ENCODE results near the gene OTP. TPM values are rescaled to one million over a fixed set of nuclear protein-coding genes. Genes with fewer than 3 reads are reported as not detected.

The OTP gene
- total RNA-seq, 4 donors from 2014 or later = not detected

DNA sequence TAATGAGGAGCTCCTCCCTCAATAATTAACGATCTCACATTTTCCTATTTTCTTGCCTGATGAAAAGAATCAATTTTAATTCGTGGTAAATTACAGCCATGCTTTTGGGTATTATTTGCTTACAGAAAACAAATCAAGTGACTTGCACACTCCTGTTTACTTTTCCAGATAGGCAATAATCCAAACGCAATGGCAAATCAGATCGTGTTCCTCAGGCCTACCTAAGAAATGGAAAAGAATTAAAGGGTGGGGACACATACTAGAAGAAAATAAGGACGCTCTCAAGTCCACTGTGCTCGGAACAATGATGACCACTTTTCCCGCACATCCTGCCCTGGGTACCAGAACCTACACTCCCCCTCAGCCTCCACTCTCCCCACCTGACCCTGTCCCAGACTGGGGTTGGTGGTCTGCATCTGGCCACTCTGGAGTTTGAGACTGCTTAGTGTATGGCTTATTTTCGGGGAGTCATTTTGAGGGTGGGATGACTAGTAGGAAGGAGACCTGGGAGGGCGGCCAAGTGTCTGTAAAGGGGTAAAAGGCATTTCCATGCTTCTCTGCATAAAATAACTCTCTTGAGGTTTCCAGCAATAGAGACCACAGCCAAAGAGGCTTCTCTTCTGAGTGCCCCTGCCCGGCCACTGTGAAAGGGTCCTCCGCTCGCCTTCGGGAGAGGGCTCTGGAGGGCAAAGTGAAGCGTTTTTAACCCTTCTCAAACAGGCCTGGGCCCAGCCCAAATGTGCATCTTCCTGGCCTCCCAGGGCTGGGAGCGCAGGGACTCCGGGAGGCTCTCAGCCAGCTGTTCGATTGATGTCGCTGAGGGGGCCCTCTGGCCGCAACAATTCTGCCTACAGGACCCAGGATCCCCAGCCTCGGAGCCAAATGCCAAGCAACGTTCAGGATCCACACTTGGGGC lies 4.5 kb upstream of the OTP start:
- DNase-seq (ENCODE audit: low spot score in 2 of 2) = no peak
- H3K4me1 ChIP-seq = peaks cover 44% of the 10 kb centered on the region

DNA sequence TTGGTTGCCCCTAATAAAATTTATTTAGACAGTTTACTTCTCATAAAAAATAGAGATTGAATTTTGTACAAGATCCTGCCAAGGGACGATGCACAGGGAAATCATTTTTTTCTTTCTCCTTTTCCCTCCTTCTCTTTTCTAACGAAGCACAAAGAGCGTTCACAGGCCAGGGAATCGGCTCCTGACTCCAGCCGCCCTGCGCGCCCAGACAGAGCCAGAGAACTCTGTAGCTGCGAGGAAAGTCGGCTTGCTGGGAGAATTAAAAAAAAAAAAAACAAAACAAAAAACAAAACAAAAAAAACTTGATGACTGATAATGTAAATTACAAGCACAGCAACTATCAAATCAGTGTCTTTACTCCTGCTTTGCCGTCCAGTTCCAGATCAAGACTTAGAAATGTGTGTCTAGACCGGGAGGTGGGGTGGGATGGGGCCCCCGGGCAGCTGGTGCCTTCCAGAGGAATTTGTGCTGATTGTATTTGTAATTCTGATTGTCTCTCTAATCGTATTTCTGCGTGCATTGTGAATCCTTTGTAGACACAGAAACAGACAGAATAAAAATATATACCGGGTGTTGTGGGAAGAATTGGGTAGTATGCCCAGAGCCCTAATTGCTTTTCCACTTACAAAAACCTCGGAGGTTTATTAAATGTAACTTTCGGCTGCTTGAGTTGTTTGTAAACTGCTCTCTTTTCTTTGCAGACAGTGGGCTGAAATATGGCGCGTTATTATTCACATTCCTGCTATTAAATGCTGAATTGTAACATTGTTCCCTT lies 3.6 kb upstream of the OTP start:
- Histone ChIP-seq H3K27ac (no peak overlapping the region), H3K9me3 (no peaks in the 10 kb centered on the region), H3K4me1 (peaks cover 52% of the 10 kb centered on the region), H3K27me3 (peaks cover 100% of the 10 kb centered on the region), H3K36me3 (no peaks in the 10 kb centered on the region), H3K4me3 (no peak overlapping the region)
- TF ChIP-seq POLR2A (IDR thresholded peaks at IDR 0.05) (no peak), POLR2AphosphoS5 (IDR thresholded peaks at IDR 0.05) (no peak), EP300 (IDR thresholded peaks at IDR 0.05) (no peak)
- TF ChIP-seq, protein P1, sequence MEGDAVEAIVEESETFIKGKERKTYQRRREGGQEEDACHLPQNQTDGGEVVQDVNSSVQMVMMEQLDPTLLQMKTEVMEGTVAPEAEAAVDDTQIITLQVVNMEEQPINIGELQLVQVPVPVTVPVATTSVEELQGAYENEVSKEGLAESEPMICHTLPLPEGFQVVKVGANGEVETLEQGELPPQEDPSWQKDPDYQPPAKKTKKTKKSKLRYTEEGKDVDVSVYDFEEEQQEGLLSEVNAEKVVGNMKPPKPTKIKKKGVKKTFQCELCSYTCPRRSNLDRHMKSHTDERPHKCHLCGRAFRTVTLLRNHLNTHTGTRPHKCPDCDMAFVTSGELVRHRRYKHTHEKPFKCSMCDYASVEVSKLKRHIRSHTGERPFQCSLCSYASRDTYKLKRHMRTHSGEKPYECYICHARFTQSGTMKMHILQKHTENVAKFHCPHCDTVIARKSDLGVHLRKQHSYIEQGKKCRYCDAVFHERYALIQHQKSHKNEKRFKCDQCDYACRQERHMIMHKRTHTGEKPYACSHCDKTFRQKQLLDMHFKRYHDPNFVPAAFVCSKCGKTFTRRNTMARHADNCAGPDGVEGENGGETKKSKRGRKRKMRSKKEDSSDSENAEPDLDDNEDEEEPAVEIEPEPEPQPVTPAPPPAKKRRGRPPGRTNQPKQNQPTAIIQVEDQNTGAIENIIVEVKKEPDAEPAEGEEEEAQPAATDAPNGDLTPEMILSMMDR (IDR thresholded peaks at IDR 0.05) = no peak
- 23% methylated on average over 19 of the region's 19 CpGs for WGBS
- no peak for DNase-seq (ENCODE audit: low spot score in 2 of 2)

More for the DNA sequence above, 4.5 kb upstream of the OTP start:
- Histone ChIP-seq H3K4me3 (no peak overlapping the region), H3K27ac (no peak overlapping the region), H3K27me3 (peaks cover 100% of the 10 kb centered on the region), H3K36me3 (no peaks in the 10 kb centered on the region), H3K9me3 (no peaks in the 10 kb centered on the region)
- 12% methylated on average over 18 of the region's 21 CpGs for WGBS
- no peak for TF ChIP-seq POLR2AphosphoS5 (IDR thresholded peaks at IDR 0.05)
- no peak for TF ChIP-seq POLR2A (IDR thresholded peaks at IDR 0.05)
- TF ChIP-seq, protein P1 (IDR thresholded peaks at IDR 0.05) = no peak
- no peak for TF ChIP-seq EP300 (IDR thresholded peaks at IDR 0.05)

DNA sequence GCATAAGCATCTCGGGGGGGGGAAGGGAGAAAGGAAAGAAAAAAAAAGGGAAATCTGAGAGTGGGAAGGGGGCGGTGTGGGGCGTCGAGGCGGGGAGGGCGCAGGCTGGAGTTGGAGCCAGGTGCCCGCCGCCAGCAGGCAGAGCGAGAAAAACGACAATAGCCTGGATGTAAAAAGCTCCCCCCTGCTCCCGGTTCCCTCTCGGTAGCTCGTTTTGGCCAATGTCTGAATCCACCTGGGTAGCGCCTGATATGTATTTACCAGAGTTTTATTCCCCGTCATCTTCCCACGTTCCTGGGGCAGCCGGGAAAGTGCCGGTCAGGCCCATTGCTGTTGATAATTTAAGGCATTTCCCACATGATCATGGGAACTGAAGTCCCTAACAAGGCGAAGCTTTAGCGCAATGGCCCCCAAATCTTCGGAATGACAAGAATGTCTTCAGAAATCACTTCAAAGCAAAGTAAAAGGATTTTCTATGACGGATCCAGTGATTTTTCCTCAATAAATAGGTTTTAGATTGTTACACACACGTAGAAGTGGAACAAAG lies 3.0 kb upstream of the OTP start:
- 17% methylated on average over 23 of the region's 23 CpGs for WGBS
- Histone ChIP-seq H3K27me3 (peaks cover 100% of the 10 kb centered on the region), H3K4me1 (peaks cover 59% of the 10 kb centered on the region), H3K36me3 (no peaks in the 10 kb centered on the region), H3K9me3 (no peaks in the 10 kb centered on the region), H3K27ac (no peak overlapping the region), H3K4me3 (no peak overlapping the region)
- TF ChIP-seq, protein P1 (IDR thresholded peaks at IDR 0.05) = no peak
- no peak for TF ChIP-seq EP300 (IDR thresholded peaks at IDR 0.05)
- no peak for TF ChIP-seq POLR2AphosphoS5 (IDR thresholded peaks at IDR 0.05)
- TF ChIP-seq POLR2A (IDR thresholded peaks at IDR 0.05) = no peak
- no peak for DNase-seq (ENCODE audit: low spot score in 2 of 2)

DNA sequence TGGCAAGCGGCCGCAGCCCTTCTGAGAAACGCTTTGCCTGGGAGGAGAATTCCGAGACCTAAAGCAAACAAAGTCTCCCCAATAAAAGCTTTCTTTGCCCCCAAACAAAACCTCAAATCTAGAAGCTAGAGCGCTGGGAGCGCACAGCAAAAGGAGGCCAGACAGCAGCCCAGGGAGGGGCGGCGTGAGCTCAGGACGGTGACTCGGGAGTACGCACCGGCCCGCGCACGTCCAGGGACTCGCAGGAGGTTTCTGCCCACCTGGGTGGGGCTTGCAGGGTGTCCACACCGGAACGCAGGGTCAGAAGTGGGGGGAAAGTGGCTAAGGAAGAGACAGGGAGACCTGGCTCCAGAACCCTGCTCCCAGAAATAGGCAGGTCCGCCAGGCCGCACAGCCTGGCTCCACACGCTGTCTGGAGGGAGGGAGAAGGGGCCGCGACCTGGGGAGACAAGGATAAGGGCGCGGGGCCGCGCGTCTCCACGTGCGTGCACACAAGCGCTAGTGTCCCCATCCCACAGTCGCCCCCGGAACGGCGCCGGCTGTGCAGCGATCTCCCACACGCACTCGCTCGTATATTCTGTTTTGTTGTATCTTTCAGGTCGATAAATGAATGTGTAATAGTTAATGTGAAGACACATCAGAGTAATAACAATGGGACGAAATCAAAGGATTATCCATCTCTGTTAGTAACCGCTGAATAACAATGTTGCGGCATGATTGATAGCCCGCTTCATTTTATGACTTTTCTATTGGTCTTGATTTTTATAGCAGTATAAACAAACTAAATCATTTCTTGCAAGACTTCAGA lies 2.3 kb upstream of the OTP start:
- H3K27me3 ChIP-seq = peaks cover 100% of the 10 kb centered on the region
- no peak overlapping the region for H3K27ac ChIP-seq
- TF ChIP-seq, protein P1 (IDR thresholded peaks at IDR 0.05) = no peak
- TF ChIP-seq EP300 (IDR thresholded peaks at IDR 0.05) (no peak), POLR2AphosphoS5 (IDR thresholded peaks at IDR 0.05) (no peak), POLR2A (IDR thresholded peaks at IDR 0.05) (no peak)
- peaks cover 61% of the 10 kb centered on the region for H3K4me1 ChIP-seq
- 9% methylated on average over 41 of the region's 45 CpGs for WGBS
- no peaks in the 10 kb centered on the region for H3K36me3 ChIP-seq
- no peaks in the 10 kb centered on the region for H3K9me3 ChIP-seq
- DNase-seq (ENCODE audit: low spot score in 2 of 2) = no peak
- H3K4me3 ChIP-seq = no peak overlapping the region

All from suprapubic skin (tissue), 4 donors.